Measurements from ENCODE around the gene MAGEB10.

DNA sequence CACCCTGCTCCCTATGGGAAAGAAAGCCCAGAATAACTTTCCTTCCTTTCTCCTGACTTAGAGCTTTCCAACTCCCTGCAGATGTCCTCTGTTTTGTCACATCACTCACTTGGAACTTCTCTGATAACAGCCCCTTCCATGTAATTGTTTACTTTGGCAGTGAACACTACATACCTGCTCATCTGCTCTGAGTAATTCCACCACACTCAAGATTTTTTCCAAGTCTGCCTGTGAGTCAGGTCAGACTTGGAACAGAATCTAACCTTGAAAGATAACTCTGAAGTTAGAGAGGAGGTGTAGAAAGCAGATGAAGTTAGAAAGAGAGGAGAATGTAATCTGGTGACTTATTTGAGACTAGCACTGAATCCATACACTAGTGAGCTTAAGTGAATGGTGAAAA lies 7.4 kb downstream of the MAGEB10 start:
- TF ChIP-seq, protein P1, sequence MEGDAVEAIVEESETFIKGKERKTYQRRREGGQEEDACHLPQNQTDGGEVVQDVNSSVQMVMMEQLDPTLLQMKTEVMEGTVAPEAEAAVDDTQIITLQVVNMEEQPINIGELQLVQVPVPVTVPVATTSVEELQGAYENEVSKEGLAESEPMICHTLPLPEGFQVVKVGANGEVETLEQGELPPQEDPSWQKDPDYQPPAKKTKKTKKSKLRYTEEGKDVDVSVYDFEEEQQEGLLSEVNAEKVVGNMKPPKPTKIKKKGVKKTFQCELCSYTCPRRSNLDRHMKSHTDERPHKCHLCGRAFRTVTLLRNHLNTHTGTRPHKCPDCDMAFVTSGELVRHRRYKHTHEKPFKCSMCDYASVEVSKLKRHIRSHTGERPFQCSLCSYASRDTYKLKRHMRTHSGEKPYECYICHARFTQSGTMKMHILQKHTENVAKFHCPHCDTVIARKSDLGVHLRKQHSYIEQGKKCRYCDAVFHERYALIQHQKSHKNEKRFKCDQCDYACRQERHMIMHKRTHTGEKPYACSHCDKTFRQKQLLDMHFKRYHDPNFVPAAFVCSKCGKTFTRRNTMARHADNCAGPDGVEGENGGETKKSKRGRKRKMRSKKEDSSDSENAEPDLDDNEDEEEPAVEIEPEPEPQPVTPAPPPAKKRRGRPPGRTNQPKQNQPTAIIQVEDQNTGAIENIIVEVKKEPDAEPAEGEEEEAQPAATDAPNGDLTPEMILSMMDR (IDR thresholded peaks at IDR 0.05): no peak
- TF ChIP-seq POLR2A (IDR thresholded peaks at IDR 0.05) (no peak), POLR2AphosphoS5 (IDR thresholded peaks at IDR 0.05; ENCODE audit: insufficient read depth in 1 of 2, low read depth in 1 of 2) (no peak)
